HCT116 (cell line): ENCODE results near the gene ZNF469. TPM values are rescaled to one million over a fixed set of nuclear protein-coding genes. Genes with fewer than 3 reads are reported as not detected.

Experiments
- ATAC-seq: fragments of 200-7000 bp; cut with Tn5 transposase; 2 replicates; pipeline ENCODE4 v1.9.1; 2020; ENCODE audit warnings: mild to moderate bottlenecking, moderate library complexity
- BruUV-seq: library from RNA; stranded (reverse); fragments of 400-500 nt; replicated peaks from 2 replicates; lab custom pipeline; 2021; lab: Mats Ljungman, UMichigan
- CTCF ChIA-PET: fragments of 300-600 bp; sonication (Branson Sonifier 250); formaldehyde crosslinking; loops from one replicate; lab custom pipeline; 2021; ENCODE audit warnings: antibody characterized with exemption; lab: Charles Lee
- POLR2A ChIA-PET: fragments of 300-600, 350-600 bp; sonication (Branson Sonifier 250); formaldehyde crosslinking; loops from one replicate; lab custom pipeline; 2021; ENCODE audit warnings: antibody characterized with exemption; lab: Charles Lee
- RAD21 ChIA-PET, 2 experiments: fragments of 300-600 bp; sonication (Branson Sonifier 250); formaldehyde crosslinking; loops; one replicate each; lab custom pipeline; 2023; ENCODE audit warnings: low total read pairs in 2 of 2; ENCODE audit not compliant: uncharacterized antibody in 2 of 2, unreplicated experiment in 2 of 2, low non-redundant PET in 1 of 2; lab: Charles Lee
- DNase-seq: peaks from one replicate; pipeline ENCODE4 v3.0.0-alpha.2; 2010; ENCODE audit warnings: low read depth, low spot score
- H2AFZ ChIP-seq: fragments of 200-600 bp; shearing (Covaris generic), sonication (generic); 2 replicates; pipeline ENCODE4 v1.6.1; 2017; ENCODE audit warnings: low read depth, mixed run types, mixed read lengths, antibody characterized with exemption, low read length; ENCODE audit not compliant: poor library complexity, severe bottlenecking
- H3K27ac ChIP-seq: 2 replicates; pipeline ENCODE4 v1.5.1; 2012; ENCODE audit warnings: low read depth, low read length
- H3K27me3 ChIP-seq: fragments of 200-600 bp; sonication (generic); 2 replicates; pipeline ENCODE4 v1.6.1; 2016; ENCODE audit warnings: mixed run types, low read length, mixed read lengths; ENCODE audit not compliant: insufficient read depth
- H3K36me3 ChIP-seq, 2 experiments: fragments of 200-500 bp in 1 of 2; fragments of 200-600 bp in 1 of 2; sonication (Bioruptor generic) in 1 of 2; sonication (generic) in 1 of 2; 2 replicates each; pipeline versions ENCODE4 v1.5.1 to v1.6.1; 2014 to 2016; ENCODE audit warnings: low read length in 2 of 2, inconsistent platforms in 1 of 2, mixed read lengths in 1 of 2, mixed run types in 1 of 2; ENCODE audit not compliant: insufficient read depth in 2 of 2, control insufficient read depth in 1 of 2
- H3K4me1 ChIP-seq, 2 experiments: fragments of 200-600 bp in 1 of 2; sonication (generic) in 1 of 2; 2 replicates each; pipeline versions ENCODE4 v1.5.1 to v1.6.1; 2012 to 2017; ENCODE audit warnings: low read length in 2 of 2, inconsistent platforms in 1 of 2, mild to moderate bottlenecking in 1 of 2, mixed read lengths in 1 of 2, mixed run types in 1 of 2, moderate library complexity in 1 of 2; ENCODE audit not compliant: insufficient read depth in 2 of 2, control insufficient read depth in 1 of 2
- H3K4me2 ChIP-seq: fragments of 200-600 bp; sonication (generic); 2 replicates; pipeline ENCODE4 v1.6.1; 2017; ENCODE audit warnings: mixed run types, low read length, mixed read lengths
- H3K4me3 ChIP-seq, 2 experiments: fragments of 200-600 bp in 1 of 2; sonication (generic) in 1 of 2; replicated peaks in 1 of 2; 2 replicates each; pipeline ENCODE4 v1.5.1; 2011 to 2016; ENCODE audit warnings: low read length in 2 of 2, control low read depth in 1 of 2, low read depth in 1 of 2, mild to moderate bottlenecking in 1 of 2, mixed read lengths in 1 of 2, mixed run types in 1 of 2
- H3K79me2 ChIP-seq: fragments of 200-600 bp; sonication (generic); 2 replicates; pipeline ENCODE4 v1.6.1; 2017; ENCODE audit warnings: mild to moderate bottlenecking, mixed run types, low read length, moderate library complexity, mixed read lengths; ENCODE audit not compliant: insufficient read depth
- H3K9ac ChIP-seq: fragments of 200-600 bp; sonication (generic); 2 replicates; pipeline ENCODE4 v1.6.1; 2016; ENCODE audit warnings: low read length, mixed read lengths
- H3K9me2 ChIP-seq: fragments of 200-600 bp; sonication (generic), shearing (Covaris generic); 2 replicates; pipeline ENCODE4 v1.6.1; 2017; ENCODE audit warnings: mixed run types, mild to moderate bottlenecking, moderate library complexity; ENCODE audit not compliant: insufficient read depth
- H3K9me3 ChIP-seq, 2 experiments: fragments of 200-500 bp in 1 of 2; fragments of 200-600 bp in 1 of 2; sonication (Bioruptor generic) in 1 of 2; sonication (generic) in 1 of 2; 2 replicates each; pipeline ENCODE4 v1.6.1; 2014 to 2017; ENCODE audit warnings: low read length in 2 of 2, mixed read lengths in 2 of 2, inconsistent platforms in 1 of 2, low read depth in 1 of 2, mild to moderate bottlenecking in 1 of 2, mixed run types in 1 of 2, moderate library complexity in 1 of 2; ENCODE audit not compliant: control insufficient read depth in 1 of 2, insufficient read depth in 1 of 2
- H4K20me1 ChIP-seq: fragments of 200-600 bp; sonication (generic), shearing (Covaris generic); 2 replicates; pipeline ENCODE4 v1.6.1; 2017; ENCODE audit warnings: mixed run types, mild to moderate bottlenecking, moderate library complexity; ENCODE audit not compliant: insufficient read depth
- EZH2phosphoT487 ChIP-seq: fragments of 200-600 bp; IDR thresholded peaks from 2 replicates; pipeline ENCODE4 v1.6.1; 2018; ENCODE audit warnings: antibody characterized with exemption, borderline replicate concordance
- SP1 ChIP-seq: IDR thresholded peaks from 2 replicates; pipeline ENCODE4 v1.6.1; 2012; ENCODE audit warnings: low read depth
- ZFX ChIP-seq: fragments of 450-650 bp; IDR thresholded peaks from 2 replicates; pipeline ENCODE4 v1.6.1; 2017
- intact Hi-C: fragments of 100-400 bp; cut with micrococcal nuclease; formaldehyde crosslinking; loops from 2 replicates; pipeline ENCODE4 v1.10.0; 2022
- total RNA-seq: library from RNA; stranded (reverse); gene quantifications from one replicate; pipeline ENCODE4 v1.2.1, GENCODE V29; 2021; ENCODE audit not compliant: unreplicated experiment
- TF ChIP-seq, protein P1 (sequence below): IDR thresholded peaks from 2 replicates; pipeline ENCODE4 v1.6.1; 2012
- TF ChIP-seq, protein P2 (sequence below): IDR thresholded peaks from 2 replicates; pipeline ENCODE4 v1.6.1; 2012; ENCODE audit warnings: low read depth
- TF ChIP-seq, protein P3 (sequence below): IDR thresholded peaks from 2 replicates; pipeline ENCODE4 v1.6.1; 2012

Gene ZNF469
- total RNA-seq, 1 experiment from 2014 or later = 5.9 TPM

DNA sequence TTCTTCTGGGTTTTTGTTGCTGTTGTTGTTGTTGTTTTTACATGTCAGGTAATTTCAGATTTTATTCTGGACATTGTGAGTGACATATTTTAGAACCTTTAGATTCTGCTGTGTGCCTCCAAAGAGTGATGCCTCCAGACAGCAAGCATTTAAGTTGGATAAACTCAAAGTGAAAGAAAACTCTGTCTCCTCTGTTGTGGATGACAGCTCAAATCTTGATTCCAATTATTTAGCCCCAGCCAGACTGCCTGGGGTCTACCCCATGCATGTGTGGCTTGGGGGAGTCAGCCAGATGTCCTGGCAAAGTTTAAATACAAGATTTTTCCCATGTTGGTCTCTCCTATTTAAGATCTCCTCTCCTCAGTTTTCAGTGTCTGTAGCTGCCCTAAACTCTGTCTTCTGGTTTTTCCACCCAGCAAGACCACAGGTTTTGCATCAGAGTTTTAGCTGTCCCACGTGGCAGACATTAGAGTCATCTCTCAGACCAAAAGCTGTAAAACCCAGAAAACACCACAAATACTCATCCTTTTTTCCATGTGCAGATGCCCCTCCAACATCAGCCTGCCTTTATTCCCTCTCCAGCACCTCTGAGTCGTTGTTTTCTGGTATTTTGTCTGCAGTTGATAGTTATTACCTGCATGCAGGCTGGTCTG, 19.4 kb upstream of the ZNF469 start:
- ChIA-PET RAD21 (interaction anchor here in 1 of 2 experiments (0.6 kb wide), 1 partner anchor 43 kb away, joined by 3 read pairs; no protein-coding TSS in a partner anchor), POLR2A (no interaction called here), CTCF (no interaction called here)
- DNase-seq = no peak
- no peak for ATAC-seq
- H3K9me3 ChIP-seq = no peaks in the 10 kb centered on the region
- TF ChIP-seq SP1 (no peak), ZFX (no peak), EZH2phosphoT487 (no peak)
- TF ChIP-seq, protein P1, sequence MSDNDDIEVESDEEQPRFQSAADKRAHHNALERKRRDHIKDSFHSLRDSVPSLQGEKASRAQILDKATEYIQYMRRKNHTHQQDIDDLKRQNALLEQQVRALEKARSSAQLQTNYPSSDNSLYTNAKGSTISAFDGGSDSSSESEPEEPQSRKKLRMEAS = no peak
- TF ChIP-seq, protein P2, sequence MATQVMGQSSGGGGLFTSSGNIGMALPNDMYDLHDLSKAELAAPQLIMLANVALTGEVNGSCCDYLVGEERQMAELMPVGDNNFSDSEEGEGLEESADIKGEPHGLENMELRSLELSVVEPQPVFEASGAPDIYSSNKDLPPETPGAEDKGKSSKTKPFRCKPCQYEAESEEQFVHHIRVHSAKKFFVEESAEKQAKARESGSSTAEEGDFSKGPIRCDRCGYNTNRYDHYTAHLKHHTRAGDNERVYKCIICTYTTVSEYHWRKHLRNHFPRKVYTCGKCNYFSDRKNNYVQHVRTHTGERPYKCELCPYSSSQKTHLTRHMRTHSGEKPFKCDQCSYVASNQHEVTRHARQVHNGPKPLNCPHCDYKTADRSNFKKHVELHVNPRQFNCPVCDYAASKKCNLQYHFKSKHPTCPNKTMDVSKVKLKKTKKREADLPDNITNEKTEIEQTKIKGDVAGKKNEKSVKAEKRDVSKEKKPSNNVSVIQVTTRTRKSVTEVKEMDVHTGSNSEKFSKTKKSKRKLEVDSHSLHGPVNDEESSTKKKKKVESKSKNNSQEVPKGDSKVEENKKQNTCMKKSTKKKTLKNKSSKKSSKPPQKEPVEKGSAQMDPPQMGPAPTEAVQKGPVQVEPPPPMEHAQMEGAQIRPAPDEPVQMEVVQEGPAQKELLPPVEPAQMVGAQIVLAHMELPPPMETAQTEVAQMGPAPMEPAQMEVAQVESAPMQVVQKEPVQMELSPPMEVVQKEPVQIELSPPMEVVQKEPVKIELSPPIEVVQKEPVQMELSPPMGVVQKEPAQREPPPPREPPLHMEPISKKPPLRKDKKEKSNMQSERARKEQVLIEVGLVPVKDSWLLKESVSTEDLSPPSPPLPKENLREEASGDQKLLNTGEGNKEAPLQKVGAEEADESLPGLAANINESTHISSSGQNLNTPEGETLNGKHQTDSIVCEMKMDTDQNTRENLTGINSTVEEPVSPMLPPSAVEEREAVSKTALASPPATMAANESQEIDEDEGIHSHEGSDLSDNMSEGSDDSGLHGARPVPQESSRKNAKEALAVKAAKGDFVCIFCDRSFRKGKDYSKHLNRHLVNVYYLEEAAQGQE = no peak
- TF ChIP-seq, protein P3, sequence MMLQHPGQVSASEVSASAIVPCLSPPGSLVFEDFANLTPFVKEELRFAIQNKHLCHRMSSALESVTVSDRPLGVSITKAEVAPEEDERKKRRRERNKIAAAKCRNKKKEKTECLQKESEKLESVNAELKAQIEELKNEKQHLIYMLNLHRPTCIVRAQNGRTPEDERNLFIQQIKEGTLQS = no peak
- no TSS peak for BruUV-seq
- no peaks in the 10 kb centered on the region for H3K79me2 ChIP-seq
- no peaks in the 10 kb centered on the region for H4K20me1 ChIP-seq
- no peak overlapping the region for H3K27ac ChIP-seq
- no peak overlapping the region for H3K4me3 ChIP-seq
- peaks cover 30% of the 10 kb centered on the region; the same call in 1 of the 2 replicates for H3K27me3 ChIP-seq
- H2AFZ ChIP-seq = no peak overlapping the region
- H3K4me2 ChIP-seq = no peak overlapping the region
- H3K4me1 ChIP-seq = no peaks in the 10 kb centered on the region
- H3K9me2 ChIP-seq = no peaks in the 10 kb centered on the region
- intact Hi-C loops = no loop called here
- no peaks in the 10 kb centered on the region for H3K36me3 ChIP-seq
- no peak overlapping the region for H3K9ac ChIP-seq
